Renal cortical epithelial cell (primary cell): ENCODE measurements around the gene RIPOR3. TPM values are rescaled to one million over a fixed set of nuclear protein-coding genes. Genes with fewer than 3 reads are reported as not detected.
"Not testable (repeated sequence)": the region's sequence is repeated elsewhere in the genome, so short reads cannot be mapped to it uniquely, and the experiment has no call there.

Experiments used
- DNase-seq: peaks from one replicate; pipeline ENCODE4 v3.0.0-alpha.2; 2011; ENCODE audit warnings: low read depth
- total RNA-seq: library from RNA; depleted of rRNA; stranded (reverse); fragments of >200 nt; gene quantifications from 2 replicates; pipeline ENCODE4 v1.2.3, GENCODE V29; 2014

RIPOR3 gene
- total RNA-seq, 1 donor from 2014 or later, result 0.65 TPM

- no peak for DNase-seq
Observed at GRCh38 chr20:50575865-50576720, 115.2 kb downstream of the RIPOR3 start.

GRCh38 chr20:50574586-50574985 lies 116.8 kb downstream of the RIPOR3 start:
- DNase-seq, result no peak

- no peak for DNase-seq
Observed at GRCh38 chr20:50574108-50574507, 117.2 kb downstream of the RIPOR3 start.

DNA sequence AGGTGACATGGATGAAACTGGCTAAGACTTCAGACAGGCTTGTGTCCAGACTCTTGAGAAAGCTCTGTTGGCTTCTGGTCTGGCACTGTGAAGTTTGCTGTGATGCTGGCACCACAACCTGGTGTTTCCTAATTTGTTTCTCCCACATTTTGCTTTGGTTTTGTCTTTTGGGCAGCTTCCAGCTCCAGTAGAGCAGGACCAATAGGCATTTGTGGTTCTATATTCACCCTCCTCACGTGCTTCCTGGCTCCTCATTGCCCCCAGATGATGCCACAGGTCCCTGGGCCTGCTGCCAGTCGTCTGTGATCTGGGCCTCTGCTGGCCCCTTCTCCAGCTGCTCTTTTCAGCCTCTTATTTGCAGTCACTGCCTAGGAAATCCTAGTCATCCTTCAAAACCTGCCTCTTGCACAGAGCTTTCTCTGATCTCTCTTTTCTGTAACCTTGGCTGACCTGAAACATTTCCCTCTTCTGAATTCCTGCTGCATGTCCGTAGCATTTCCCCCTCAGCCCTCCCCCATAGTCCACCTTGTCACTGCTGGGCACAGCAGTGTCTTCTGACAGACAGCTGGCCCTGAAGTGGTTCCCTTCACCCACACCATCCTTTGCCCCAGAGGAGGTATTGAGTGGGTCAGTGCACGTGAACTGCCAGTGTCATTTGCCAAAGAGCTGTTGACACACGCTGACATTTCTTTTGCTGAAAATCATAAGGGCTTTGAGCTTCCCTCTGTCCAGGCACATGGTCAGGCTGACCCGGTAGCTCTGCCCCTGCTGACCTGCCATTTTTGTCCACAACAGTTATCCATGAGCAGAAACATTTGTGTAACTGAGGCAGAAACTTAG lies 118.2 kb downstream of the RIPOR3 start:
- DNase-seq, result peak; percentile 84

DNA sequence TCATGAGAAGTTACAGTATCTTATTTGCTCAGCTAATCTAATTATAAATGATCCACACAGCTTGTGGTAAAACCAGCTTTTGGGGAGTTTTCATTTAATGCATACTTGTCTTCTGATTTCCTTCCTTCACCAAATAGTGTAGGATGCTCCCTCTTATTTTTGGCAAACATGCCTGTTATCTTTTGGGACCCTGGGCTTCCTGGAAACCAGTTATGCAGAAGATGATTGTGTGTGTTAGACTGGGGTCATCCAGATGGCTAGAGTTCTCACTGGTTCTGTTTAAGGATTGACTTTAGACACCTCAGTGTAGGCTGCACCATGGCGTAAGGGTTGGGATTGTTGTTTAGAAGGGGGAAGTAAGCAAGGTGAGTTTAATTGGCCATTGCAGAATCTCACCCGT lies 119.9 kb downstream of the RIPOR3 start:
- no peak for DNase-seq

GRCh38 chr20:50569864-50570836 lies 121.2 kb downstream of the RIPOR3 start:
- peak; percentile 36 for DNase-seq

DNA sequence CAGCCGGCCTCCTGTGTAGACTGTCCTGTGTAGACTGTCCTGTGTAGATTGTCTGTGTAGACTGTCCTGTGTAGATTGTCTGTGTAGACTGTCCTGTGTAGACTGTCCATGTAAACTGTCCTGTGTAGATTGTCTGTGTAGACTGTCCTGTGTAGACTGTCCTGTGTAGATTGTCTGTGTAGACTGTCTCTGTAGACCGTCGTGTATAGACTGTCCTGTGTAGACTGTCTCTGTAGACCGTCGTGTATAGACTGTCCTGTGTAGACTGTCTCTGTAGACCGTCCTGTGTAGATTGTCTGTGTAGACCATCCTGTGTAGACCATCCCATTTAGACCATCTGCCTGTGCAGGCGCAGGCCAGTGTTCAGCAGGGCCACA lies 121.9 kb downstream of the RIPOR3 start:
- not testable (repeated sequence) for DNase-seq

- DNase-seq, result no peak
Observed at GRCh38 chr20:50568549-50568942, 122.8 kb downstream of the RIPOR3 start.

- no peak for DNase-seq
Observed at GRCh38 chr20:50567860-50568548, 123.3 kb downstream of the RIPOR3 start.

GRCh38 chr20:50565871-50566270 lies 125.5 kb downstream of the RIPOR3 start:
- DNase-seq, result no peak

DNA sequence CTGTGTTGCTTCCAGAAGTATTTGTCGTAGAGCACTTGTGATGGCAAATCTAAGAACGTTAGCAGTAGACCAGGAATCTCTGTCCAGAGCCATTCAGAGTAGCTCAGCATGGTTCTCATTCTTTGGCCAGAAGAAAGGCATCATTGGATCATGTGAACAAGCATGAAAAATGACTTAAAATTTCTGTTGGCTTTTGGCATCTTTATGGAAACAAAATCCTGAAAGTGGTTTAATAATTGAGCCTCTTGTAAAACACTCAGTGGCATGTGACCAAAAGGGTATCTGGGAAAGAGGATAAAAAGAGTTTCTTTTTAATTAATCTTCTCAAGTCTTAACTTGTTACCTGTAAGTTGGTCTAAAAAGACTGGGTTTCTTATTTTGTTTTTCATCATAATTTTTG lies 126.0 kb downstream of the RIPOR3 start:
- no peak for DNase-seq

DNA sequence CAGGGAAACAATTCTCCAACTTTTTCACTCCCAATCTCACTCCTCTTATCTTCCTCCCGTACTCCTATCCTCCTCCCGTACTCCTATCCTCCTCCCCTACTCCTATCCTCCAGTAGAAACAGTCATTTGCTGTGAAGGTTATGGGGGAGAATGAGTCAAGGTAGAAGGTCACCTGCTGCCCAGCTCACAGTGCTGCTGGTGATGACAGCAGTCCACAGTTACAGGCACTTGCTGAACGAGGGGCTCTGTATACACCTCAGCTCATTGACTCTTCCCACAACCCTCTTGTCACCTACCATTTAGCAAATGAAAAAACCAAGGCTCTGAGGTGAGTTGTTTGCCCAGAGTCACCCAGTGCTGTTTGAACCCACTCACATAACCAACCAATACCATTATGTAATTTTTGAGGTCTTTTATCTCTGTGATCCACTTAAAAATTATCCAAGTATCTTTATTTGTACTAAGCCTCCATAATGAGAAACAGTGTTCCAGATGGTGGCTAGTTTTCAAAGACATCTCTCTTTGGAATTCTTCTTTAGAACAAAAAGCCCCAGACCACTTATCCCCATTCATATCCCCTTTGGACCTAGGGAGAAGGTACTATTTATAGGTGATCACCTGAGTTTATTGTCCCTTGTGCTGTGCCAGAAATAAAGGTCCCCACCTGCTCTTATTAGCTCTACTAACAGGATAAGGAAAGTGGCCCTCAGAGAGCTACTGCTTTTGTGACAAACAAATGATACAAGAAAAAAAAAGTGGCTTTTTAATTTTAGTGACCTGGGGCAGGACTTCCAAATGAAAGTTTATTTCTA lies 128.0 kb downstream of the RIPOR3 start:
- DNase-seq, result no peak

GRCh38 chr20:50562262-50562701 lies 129.1 kb downstream of the RIPOR3 start:
- no peak for DNase-seq

DNA sequence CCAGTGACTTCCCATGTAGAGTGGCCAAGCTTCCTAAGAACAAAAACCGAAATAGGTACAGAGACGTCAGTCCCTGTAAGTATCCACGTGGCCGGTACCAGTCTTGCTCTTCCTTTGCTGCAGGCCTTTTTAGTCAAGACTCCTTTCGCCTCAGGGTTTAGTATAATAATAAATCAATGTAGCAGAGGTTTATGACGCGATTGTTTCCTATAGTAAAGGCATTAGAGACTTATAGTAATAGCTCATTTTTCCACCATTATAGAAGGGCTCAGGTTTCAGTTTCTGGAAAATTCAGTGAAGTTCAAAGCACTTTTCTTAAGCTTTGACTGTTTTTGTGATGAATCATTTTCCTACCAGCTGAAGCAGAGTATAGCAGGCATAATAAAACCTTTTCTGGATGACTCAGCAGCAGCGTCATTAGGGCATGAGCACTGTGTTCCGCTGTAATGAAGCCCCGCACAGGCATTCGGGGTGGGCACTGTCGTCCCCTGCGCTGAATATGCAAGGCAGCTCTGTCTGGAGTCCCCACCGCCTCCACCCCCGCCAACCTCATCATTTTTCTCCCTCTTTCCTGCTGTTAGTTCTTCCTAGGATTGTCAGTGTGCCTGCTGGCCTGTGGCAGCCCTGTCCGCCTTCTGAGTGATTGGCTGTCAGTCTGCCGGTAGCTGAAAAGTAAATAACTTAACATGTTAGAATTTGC lies 129.8 kb downstream of the RIPOR3 start:
- peak; percentile 97 for DNase-seq

DNA sequence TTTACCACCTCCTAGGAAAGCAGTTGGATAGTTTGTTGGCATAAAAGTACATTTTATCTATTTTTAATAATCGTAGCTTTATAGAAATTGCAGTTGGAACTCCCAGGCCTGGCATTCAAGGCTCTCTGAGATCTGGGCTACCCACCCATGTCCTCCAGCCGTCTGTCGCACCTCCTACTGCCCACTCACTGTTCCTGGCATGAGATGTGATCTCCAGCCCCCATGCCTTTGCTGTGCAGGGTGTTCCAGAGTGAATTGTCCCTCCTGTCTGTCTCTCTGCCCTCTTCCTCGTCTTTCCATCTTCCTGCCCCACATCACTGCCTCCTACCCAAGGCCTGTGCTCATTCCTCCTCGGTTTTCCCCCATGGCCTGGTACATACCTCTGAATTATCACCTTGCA lies 130.5 kb downstream of the RIPOR3 start:
- no peak for DNase-seq

DNA sequence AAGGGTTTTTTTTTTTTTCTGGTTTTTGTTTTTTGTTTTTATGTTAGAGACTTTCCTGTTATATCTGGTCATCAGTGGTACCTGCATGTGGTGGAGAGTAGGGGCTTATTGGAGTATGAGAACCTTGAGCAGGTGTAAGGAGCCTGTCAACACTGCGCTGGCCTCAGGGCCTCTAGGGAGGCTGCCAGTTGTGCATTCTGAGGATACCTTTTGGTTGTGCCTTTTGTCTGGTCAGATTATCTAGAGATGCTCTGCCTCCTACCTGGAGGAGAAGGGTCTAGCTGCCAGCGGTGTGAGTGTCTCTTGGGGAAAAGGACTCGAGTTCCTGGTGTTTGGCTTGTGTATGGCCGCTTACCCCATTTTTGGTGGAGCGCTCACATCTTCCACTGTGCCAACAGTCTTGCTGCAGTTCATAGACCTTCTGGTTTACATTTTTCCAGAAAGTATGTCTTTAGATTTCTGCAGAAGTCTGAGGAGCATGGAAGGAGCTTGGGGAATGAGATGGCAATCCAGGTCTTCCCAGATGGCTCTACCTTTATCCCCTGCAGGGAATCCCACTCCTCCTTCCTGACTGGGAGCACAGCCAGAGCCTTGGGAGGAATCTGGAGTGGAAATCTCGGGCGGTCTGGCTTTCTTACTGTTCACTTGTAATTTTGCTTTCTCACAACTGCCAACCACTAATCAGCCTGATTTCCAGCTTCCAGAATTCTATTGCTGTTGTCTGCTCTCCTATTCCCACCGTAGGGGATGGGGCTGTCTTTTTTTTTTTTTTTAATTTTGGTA lies 131.3 kb downstream of the RIPOR3 start:
- DNase-seq, result no peak

GRCh38 chr20:50559149-50559548 lies 132.2 kb downstream of the RIPOR3 start:
- no peak for DNase-seq

DNA sequence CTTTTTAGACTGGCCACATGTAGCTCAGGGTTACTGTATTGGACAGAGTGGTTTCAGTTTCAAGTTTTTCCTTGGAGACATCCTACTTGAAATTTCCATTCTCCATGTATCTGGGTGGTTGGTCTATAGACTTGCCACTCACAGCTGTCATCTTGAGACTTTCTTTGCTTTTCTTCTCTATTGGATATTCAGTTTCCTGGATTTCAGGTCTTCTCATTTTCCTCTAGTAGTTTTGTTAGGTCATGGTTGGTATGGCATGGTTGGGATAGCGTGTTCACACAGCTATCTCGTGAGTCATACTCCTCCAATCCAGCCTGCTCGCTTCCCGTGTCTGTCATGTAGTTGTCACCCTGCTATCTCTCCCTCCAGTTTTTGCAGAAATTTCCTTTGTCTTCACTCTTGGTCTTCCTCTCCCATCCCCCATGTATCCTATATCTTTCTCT lies 132.8 kb downstream of the RIPOR3 start:
- DNase-seq, result peak; percentile 91
